Inferior parietal cortex (tissue), 1 donor: Measurements from ENCODE around the gene NUP93.

Experiments
- DNase-seq: peaks from one replicate; pipeline ENCODE4 v3.0.0-alpha.2; 2016; ENCODE audit errors: extremely low spot score

Gene NUP93

DNA sequence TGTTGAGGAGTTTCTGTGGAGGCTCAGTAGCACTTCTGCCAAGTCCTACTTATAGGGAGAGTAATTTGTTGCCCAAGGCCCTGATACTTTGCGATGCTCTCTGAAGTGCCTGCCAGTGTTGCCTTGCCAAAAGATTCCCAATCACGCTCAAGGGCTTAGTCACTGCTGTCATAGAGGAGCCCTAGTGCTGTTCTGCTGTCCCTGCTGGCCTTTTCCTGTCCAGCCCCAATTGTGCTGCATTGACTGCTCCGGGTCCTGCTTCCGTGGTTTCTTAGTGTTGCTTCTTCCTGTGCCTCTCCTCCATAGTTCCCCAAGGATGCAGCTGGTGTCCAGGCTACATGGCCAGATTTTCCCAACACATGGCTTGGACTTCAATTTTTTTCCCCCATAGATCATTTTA, 13.9 kb downstream of the NUP93 start:
- no peak for DNase-seq

GRCh38 chr16:56744996-56745640, 15.2 kb downstream of the NUP93 start:
- no peak for DNase-seq

GRCh38 chr16:56747486-56748045, 17.6 kb downstream of the NUP93 start:
- DNase-seq = no peak

DNA sequence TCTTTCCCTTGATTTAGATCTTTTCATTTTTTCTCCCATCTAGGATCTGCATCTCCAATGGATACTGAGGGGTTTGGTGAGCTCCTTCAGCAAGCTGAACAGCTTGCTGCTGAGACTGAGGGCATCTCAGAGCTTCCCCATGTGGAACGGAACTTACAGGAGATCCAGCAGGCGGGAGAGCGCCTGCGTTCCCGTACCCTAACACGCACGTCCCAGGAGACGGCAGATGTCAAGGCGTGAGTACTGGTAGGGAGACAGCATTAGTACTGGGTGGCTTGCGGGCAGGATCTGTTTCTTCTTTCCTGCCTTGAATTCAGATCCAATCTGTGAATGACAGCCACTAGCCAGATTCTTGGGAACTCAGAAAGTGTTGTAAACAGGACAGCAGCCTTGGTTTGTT, 18.3 kb downstream of the NUP93 start:
- DNase-seq = no peak

DNA sequence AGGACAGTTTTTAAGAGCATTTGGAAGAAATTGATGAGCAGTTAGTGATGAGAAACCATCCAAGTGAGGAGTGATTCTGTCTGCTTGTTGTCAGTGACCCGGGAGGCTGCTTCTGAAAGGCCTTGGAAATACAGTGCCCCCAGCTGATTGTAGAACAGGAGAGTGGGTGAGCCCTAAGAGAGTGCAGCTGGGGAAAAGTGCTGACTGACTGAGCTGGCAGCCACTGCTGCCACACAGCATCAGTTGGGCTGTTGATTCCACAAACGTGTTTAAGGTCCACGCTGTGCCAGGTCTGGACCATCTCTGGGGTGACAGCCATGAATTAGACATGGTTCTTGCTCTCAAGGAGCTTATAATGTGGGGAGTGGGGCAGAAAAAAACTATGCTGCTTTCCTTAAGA, 18.9 kb downstream of the NUP93 start:
- no peak for DNase-seq

- DNase-seq = no peak
Measured at GRCh38 chr16:56749672-56750491, 20.0 kb downstream of the NUP93 start.

DNA sequence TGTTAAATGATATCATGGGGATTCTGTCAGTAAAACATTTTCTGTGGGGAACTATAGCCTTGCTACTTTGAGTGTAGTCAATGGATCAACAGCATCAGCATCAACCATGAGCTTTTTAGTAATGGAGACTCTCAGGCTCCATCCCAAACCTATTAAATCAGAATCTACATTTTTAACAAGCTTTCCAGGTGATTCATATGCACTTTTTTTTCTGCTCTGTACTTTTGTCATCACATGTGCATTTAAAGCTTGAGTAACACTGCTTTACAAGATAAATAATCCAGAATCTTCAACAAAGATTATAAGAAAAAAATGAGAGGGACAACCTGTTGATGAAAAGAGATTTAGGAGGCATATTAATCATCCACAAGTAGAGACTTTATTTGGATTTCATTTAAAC, 23.5 kb downstream of the NUP93 start:
- DNase-seq = no peak

DNA sequence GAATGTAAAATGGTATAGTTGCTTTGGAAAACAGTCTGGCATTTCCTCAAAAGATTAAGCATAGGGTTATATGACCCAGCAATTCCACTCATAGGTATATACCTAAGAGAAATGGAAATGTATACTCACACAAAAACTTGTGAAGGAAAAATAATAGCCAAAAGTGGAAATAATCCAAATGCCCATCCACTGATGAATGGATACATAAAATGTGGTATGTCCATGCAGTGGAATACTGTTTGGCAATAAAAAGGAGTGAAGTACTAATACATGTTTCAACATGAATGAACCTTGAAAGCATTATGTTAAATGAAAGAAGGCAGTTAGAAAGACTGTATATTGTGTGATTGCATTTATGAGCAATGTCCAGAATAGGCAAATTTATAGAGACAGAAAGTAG, 25.1 kb downstream of the NUP93 start:
- DNase-seq = no peak

DNA sequence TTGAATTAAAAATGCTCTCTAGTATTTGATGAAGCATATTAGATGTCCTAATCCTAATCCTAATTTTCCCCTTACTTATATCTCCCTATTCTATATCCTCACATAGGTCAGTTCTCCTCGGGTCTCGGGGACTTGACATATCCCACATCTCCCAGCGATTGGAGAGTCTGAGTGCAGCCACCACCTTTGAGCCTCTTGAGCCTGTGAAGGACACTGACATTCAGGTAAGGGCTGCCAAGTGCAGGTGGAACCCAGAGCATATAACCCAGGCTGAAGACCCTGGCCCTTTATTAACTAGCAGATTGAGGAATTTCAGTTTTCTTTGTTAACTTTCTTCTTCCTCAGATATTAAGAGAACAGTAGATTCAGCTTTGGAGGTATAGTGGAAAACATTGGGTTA, 28.5 kb downstream of the NUP93 start:
- no peak for DNase-seq

- DNase-seq = no peak
Measured at GRCh38 chr16:56758930-56759329, 29.0 kb downstream of the NUP93 start.

DNA sequence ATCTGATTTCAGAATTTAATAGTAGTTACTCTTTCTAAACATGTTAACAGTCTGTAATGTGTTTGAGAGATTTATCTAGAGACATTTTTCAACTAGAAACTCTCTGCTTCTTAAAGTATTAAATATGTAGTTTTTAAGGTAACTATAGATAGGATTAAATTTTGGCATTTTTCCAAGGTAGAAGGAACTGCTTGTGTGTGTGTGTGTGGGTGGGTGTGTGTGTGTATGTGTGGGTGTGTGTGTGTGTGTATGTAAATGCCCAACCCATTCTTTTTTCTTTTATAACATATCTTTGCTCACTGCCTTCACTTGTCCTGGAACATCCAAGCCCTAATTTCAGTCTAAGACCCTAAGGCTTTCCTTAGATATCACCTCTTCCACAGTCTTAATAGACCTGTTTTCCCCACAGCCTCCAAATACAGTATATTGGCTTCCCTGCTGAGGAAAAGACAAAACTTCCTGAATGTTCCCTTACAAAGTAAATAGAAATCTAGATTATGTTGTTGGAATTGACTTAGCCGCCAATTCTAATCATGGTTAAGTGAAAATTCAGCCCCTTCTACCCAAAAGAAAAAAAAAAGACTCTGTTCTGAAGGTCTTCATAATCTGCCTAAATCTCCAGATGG, 33.5 kb downstream of the NUP93 start:
- DNase-seq = no peak

GRCh38 chr16:56764835-56765234, 34.9 kb downstream of the NUP93 start:
- no peak for DNase-seq

DNA sequence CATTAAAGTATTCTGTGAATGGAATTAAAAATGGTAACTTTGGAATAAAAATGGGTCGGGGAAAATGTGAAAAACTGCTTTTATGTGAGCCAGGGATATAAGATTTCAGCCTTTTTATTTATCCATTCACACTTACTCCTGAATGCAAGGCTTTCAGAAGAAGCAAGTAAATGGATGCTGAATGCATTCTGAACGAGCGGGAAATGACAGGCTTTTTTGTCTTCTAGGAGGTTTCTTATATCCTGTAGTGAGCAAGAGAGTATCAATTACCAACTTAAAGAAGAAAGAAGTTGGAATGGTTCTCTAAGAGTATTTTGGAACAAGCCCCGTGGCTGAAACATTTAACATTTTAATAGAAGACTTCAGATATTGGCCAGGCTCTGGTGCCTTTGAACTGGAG, 36.0 kb downstream of the NUP93 start:
- DNase-seq = no peak

GRCh38 chr16:56767024-56767423, 37.1 kb downstream of the NUP93 start:
- no peak for DNase-seq

DNA sequence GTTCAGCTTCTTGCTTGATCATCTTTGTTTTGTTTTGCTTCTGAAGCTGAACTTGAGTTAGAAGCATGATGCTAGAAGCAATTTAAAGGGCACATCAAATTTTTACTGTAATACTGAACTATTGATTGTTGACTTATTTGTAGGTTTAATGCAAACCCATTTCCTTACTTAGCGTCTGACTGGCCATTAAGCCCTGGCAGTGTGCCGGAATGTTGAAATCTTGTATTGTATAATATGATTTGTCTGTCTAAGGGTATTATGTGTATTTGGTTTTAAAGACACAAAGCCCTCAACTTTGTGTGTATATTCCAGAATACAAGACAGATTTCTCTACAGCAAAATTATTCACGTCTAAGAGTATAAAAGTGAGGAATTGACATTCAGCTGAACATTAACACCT, 39.7 kb downstream of the NUP93 start:
- no peak for DNase-seq

DNA sequence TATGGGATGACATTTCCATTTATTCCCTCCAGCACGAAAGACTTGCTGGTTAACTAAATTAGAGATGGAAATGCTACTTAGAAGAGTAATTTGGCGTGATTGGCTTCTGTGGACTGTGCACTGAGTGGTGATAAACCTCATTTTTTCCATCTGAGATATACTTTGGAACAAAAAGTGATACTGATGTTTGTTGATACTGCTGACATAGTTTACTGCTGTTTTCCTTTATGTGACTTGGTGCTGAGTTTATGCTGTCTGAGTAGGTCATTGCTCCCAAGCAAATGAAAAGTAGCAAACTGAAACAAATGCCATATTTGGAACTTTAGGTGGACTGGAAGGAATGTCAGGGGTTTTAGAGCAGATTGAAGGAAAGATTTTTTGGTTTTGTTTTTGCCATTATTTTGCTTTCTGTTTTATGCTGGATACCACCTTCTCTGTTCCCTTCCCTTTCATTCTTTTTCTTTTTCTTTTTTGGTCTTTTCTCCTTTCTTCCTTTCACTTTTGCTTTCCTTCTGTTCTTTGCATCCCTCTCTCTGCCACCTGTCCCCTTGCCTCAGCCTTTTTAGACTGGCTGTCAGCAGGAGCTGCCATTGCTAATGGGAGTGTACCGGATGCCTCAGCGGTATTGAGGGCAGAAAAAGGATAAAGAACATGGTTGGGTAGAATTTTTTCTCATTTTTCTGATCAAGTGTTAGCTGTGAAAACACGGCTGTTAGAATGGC, 41.8 kb downstream of the NUP93 start:
- DNase-seq = no peak

- no peak for DNase-seq
Measured at GRCh38 chr16:56773532-56773931, 43.6 kb downstream of the NUP93 start.

DNA sequence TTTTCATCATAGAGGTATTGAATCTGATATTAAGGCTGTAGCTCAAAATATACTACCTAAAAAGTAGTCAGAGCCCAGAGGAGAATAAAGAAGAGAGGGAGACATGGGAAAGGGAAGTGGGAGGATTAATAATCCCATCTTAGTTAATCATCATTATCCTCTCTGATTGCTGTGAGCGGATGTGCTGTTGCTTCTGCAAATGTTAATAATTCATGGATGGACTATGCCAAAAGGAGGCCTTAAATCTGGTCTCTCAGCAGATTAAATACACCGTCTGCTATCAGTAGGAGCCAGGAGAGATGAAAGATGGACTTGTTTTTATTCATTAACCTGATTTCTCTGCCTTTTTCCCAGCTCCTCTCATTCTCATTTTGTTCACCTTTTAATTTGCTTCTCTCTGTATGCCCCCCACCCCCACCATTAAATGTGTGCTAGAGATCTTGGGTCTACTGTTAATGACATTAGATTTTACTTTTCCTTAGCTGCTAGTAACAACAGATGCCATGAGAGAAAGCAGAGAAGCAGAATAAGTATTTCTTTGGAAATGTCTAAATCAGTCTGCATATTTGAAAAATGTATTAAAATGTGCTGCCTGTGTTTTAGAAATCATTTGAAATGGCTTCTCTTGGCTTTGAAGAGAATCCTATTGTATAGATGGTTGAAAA, 44.2 kb downstream of the NUP93 start:
- no peak for DNase-seq

GRCh38 chr16:56775162-56775561, 45.2 kb downstream of the NUP93 start:
- no peak for DNase-seq

GRCh38 chr16:56776562-56776961, 46.6 kb downstream of the NUP93 start:
- DNase-seq = no peak

DNA sequence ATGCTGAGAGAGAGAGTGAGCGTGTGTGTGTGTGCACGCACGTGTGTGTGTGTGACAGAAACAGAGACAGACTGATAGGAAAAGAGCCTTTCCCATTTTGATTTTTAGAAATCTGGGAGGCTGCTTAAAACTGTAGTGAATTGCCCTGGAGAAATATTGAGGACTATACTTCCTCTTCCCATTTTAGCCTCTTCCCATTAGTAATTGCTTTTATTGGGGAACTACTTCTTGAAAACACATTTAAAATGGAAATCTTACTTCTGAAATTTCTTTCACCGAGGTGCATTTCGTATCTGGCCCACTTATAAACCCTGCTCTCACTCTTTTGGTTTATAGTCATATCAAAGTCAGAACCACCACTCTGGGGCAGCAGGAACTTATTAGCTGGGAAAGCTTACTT, 47.1 kb downstream of the NUP93 start:
- no peak for DNase-seq

- DNase-seq = no peak
Measured at GRCh38 chr16:56777482-56777881, 47.6 kb downstream of the NUP93 start.
